GM21423 (cell line): ENCODE measurements around the gene LMTK2.

ENCODE experiments used
- ATAC-seq: cut with Tn5 transposase; IDR thresholded peaks from one replicate; pipeline ENCODE4 v1.9.1; 2021; ENCODE audit warnings: mild to moderate bottlenecking, moderate library complexity; ENCODE audit not compliant: unreplicated experiment

LMTK2 gene

GRCh38 chr7:98252425-98253054, 145.9 kb downstream of the LMTK2 start:
- no peak for ATAC-seq

- no peak for ATAC-seq
Observed at GRCh38 chr7:98254516-98254915, 147.9 kb downstream of the LMTK2 start.

- no peak for ATAC-seq
Observed at GRCh38 chr7:98254951-98255610, 148.4 kb downstream of the LMTK2 start.

GRCh38 chr7:98256431-98256830, 149.8 kb downstream of the LMTK2 start:
- ATAC-seq = no peak

GRCh38 chr7:98257701-98258100, 151.0 kb downstream of the LMTK2 start:
- ATAC-seq = no peak
